Hepatocyte (in vitro differentiated cells): ENCODE measurements around the gene MVD. TPM values are rescaled to one million over a fixed set of nuclear protein-coding genes. Genes with fewer than 3 reads are reported as not detected.

ENCODE experiments used
- DNase-seq: peaks from one replicate; pipeline ENCODE4 v3.0.0-alpha.2; 2016; ENCODE audit warnings: low spot score
- H2AFZ ChIP-seq: fragments of 200-600 bp; sonication (generic); 2 replicates; pipeline ENCODE4 v1.6.0; 2016; ENCODE audit warnings: antibody characterized with exemption, mild to moderate bottlenecking
- H3K27ac ChIP-seq: fragments of 200-600 bp; sonication (generic); 2 replicates; pipeline ENCODE4 v1.5.1; 2016; ENCODE audit warnings: mild to moderate bottlenecking
- H3K27me3 ChIP-seq: fragments of 200-600 bp; sonication (generic); 2 replicates; pipeline ENCODE4 v1.6.1; 2016
- H3K36me3 ChIP-seq: fragments of 200-600 bp; sonication (generic); replicated peaks from 2 replicates; pipeline ENCODE4 v1.5.1; 2016; ENCODE audit warnings: low read depth; ENCODE audit not compliant: insufficient read depth
- H3K4me1 ChIP-seq: fragments of 200-600 bp; sonication (generic); 2 replicates; pipeline ENCODE4 v1.5.1; 2016; ENCODE audit warnings: mild to moderate bottlenecking, moderate library complexity; ENCODE audit not compliant: insufficient read depth
- H3K4me2 ChIP-seq: fragments of 200-600 bp; sonication (generic); 2 replicates; pipeline ENCODE4 v1.6.0; 2016
- H3K4me3 ChIP-seq: fragments of 200-600 bp; sonication (generic); 2 replicates; pipeline ENCODE4 v1.5.1; 2016; ENCODE audit warnings: mild to moderate bottlenecking
- H3K79me2 ChIP-seq: fragments of 200-600 bp; sonication (generic); 2 replicates; pipeline ENCODE4 v1.6.0; 2017; ENCODE audit warnings: mild to moderate bottlenecking
- H3K9me2 ChIP-seq: fragments of 200-600 bp; sonication (generic); replicated peaks from 2 replicates; pipeline ENCODE4 v1.6.0; 2017; ENCODE audit warnings: mild to moderate bottlenecking; ENCODE audit not compliant: insufficient read depth
- H3K9me3 ChIP-seq: fragments of 200-600 bp; sonication (generic); 2 replicates; pipeline ENCODE4 v1.5.1; 2016; ENCODE audit warnings: low read depth, mild to moderate bottlenecking
- H4K20me1 ChIP-seq: fragments of 200-600 bp; sonication (generic); 2 replicates; pipeline ENCODE4 v1.6.0; 2016; ENCODE audit warnings: mild to moderate bottlenecking; ENCODE audit not compliant: insufficient read depth, poor library complexity, severe bottlenecking
- CTCF ChIP-seq: fragments of 200-600 bp; sonication (generic); IDR thresholded peaks from 2 replicates; pipeline ENCODE4 v1.5.1; 2016; ENCODE audit warnings: antibody characterized with exemption, mild to moderate bottlenecking; ENCODE audit not compliant: poor library complexity
- EZH2 ChIP-seq: fragments of 200-600 bp; sonication (generic); IDR thresholded peaks from 2 replicates; pipeline ENCODE4 v1.6.1; 2016; ENCODE audit warnings: antibody characterized with exemption, mild to moderate bottlenecking, borderline replicate concordance
- EZH2phosphoT487 ChIP-seq: fragments of 200-600 bp; sonication (generic); IDR thresholded peaks from one replicate; pipeline ENCODE4 v1.6.1; 2018; ENCODE audit warnings: antibody characterized with exemption, mild to moderate bottlenecking, low read depth, moderate library complexity; ENCODE audit not compliant: unreplicated experiment, severe bottlenecking
- WGBS: methylation state at CpG from one replicate; pipeline ENCODE4 v1.1.6; 2016; ENCODE audit warnings: low lambda C conversion rate; ENCODE audit errors: missing lambda C conversion rate; 5-methylcytosine and 5-hydroxymethylcytosine counted together
- polyA plus RNA-seq: library from polyadenylated mRNA; unstranded; fragments of >200 nt; fragmentation: Nextera tagmentation; extraction: Ambion mirVana; gene quantifications from 2 replicates; pipeline ENCODE4 v1.2.1, GENCODE V29; 2016
- total RNA-seq: library from RNA; depleted of rRNA; stranded (reverse); fragments of >200 nt; gene quantifications from 2 replicates; pipeline ENCODE4 v1.2.3, GENCODE V29; 2014

The MVD gene
- total and polyA plus RNA-seq, 2 experiments from 2014 or later: 71.9 to 152 TPM

- DNase-seq: peak; percentile 73
- H3K36me3 ChIP-seq: no peaks in the 10 kb centered on the region
- peaks cover 14% of the 10 kb centered on the region for H3K4me1 ChIP-seq
- H3K4me3 ChIP-seq: no peak overlapping the region
- peak overlapping the region; percentile 79 for H3K27ac ChIP-seq
- H2AFZ ChIP-seq: no peak overlapping the region
- TF ChIP-seq EZH2phosphoT487 (no peak), CTCF (no peak), EZH2 (no peak)
- peaks cover 9% of the 10 kb centered on the region for H4K20me1 ChIP-seq
- H3K9me2 ChIP-seq: no peaks in the 10 kb centered on the region
- no peaks in the 10 kb centered on the region for H3K9me3 ChIP-seq
- H3K79me2 ChIP-seq: peaks cover 16% of the 10 kb centered on the region
- H3K4me2 ChIP-seq: no peak overlapping the region
- H3K27me3 ChIP-seq: no peaks in the 10 kb centered on the region
- 69% methylated on average over 20 of the region's 20 CpGs for WGBS
These were observed 45.4 kb downstream of the MVD start for GRCh38 chr16:88617268-88618031.

- 86% methylated on average over 12 of the region's 12 CpGs for WGBS
- H4K20me1 ChIP-seq: peaks cover 9% of the 10 kb centered on the region
These were observed 46.2 kb downstream of the MVD start for GRCh38 chr16:88616736-88617135.

GRCh38 chr16:88616320-88616719 is 46.6 kb downstream of the MVD start:
- Histone ChIP-seq H3K9me3 (no peaks in the 10 kb centered on the region), H3K36me3 (no peaks in the 10 kb centered on the region), H3K27me3 (no peaks in the 10 kb centered on the region), H3K4me2 (no peak overlapping the region), H3K79me2 (peaks cover 16% of the 10 kb centered on the region), H4K20me1 (peaks cover 9% of the 10 kb centered on the region), H2AFZ (no peak overlapping the region), H3K27ac (peak overlapping the region; percentile 79), H3K4me1 (peaks cover 14% of the 10 kb centered on the region), H3K9me2 (no peaks in the 10 kb centered on the region), H3K4me3 (no peak overlapping the region)
- WGBS: 83% methylated on average over 13 of the region's 13 CpGs
- TF ChIP-seq EZH2phosphoT487 (no peak), CTCF (no peak), EZH2 (no peak)
- DNase-seq: peak; percentile 65

More at GRCh38 chr16:88616736-88617135, 46.2 kb downstream of the MVD start:
- peaks cover 16% of the 10 kb centered on the region for H3K79me2 ChIP-seq
- H2AFZ ChIP-seq: no peak overlapping the region
- DNase-seq: no peak
- no peak overlapping the region for H3K4me3 ChIP-seq
- H3K36me3 ChIP-seq: no peaks in the 10 kb centered on the region
- H3K9me3 ChIP-seq: no peaks in the 10 kb centered on the region
- H3K4me2 ChIP-seq: no peak overlapping the region
- H3K4me1 ChIP-seq: peaks cover 14% of the 10 kb centered on the region
- TF ChIP-seq EZH2 (no peak), CTCF (no peak), EZH2phosphoT487 (no peak)
- no peaks in the 10 kb centered on the region for H3K27me3 ChIP-seq
- no peaks in the 10 kb centered on the region for H3K9me2 ChIP-seq
- peak overlapping the region; percentile 79 for H3K27ac ChIP-seq
